GM13977 (cell line): ENCODE measurements around the gene TGFBI.

Experiments
- DNase-seq: peaks from one replicate; pipeline ENCODE4 v3.0.0; 2012; ENCODE audit warnings: low spot score
- CTCF ChIP-seq: IDR thresholded peaks from 2 replicates; pipeline ENCODE4 v1.5.1; 2012; ENCODE audit warnings: mild to moderate bottlenecking, control low read depth; ENCODE audit not compliant: insufficient read depth; ENCODE audit errors: extremely low read depth, missing control alignments
- in situ Hi-C: fragments of 300-500 bp; cut with MboI; formaldehyde crosslinking; loops from one replicate; pipeline ENCODE4 v1.12.0; 2022; ENCODE audit warnings: low sequenced_read_pairs, low pct_unique_long_range_greater_than_20kb, mixed read lengths, inconsistent platforms; ENCODE audit not compliant: unreplicated experiment

Gene TGFBI

GRCh38 chr5:136000147-136000546 is 28.6 kb upstream of the TGFBI start:
- TF ChIP-seq CTCF: no peak
- in situ Hi-C loops: no loop called here
- no peak for DNase-seq

- TF ChIP-seq CTCF: no peak
Measured at GRCh38 chr5:136000932-136001331, 27.9 kb upstream of the TGFBI start.

GRCh38 chr5:136001466-136001981 is 27.3 kb upstream of the TGFBI start:
- TF ChIP-seq CTCF: no peak
- DNase-seq: no peak
- in situ Hi-C loops: no loop called here

More at GRCh38 chr5:136000932-136001331, 27.9 kb upstream of the TGFBI start:
- DNase-seq: no peak
- in situ Hi-C loops: no loop called here

GRCh38 chr5:136004436-136004835 is 24.4 kb upstream of the TGFBI start:
- no peak for TF ChIP-seq CTCF
- no peak for DNase-seq
- in situ Hi-C loops: no loop called here

- in situ Hi-C loops: no loop called here
- TF ChIP-seq CTCF: no peak
- DNase-seq: no peak
Measured at GRCh38 chr5:136005476-136005875, 23.3 kb upstream of the TGFBI start.

GRCh38 chr5:136006164-136006563 is 22.6 kb upstream of the TGFBI start:
- DNase-seq: no peak
- in situ Hi-C loops: no loop called here
- TF ChIP-seq CTCF: no peak
